K562 (cell line): ENCODE data around the gene SYCP1. TPM values are rescaled to one million over a fixed set of nuclear protein-coding genes. Genes with fewer than 3 reads are reported as not detected.

Experiments used
- ATAC-seq: fragments of 200-7000 bp; cut with Tn5 transposase; 3 replicates; pipeline ENCODE4 v1.9.1; 2020; ENCODE audit warnings: moderate library complexity
- BruUV-seq: library from RNA; stranded (reverse); fragments of 400-500 nt; replicated peaks from 2 replicates; lab custom pipeline; 2021; lab: Mats Ljungman, UMichigan
- CTCF ChIA-PET: fragments of 300-600 bp; formaldehyde crosslinking; extraction: SDS; loops from one replicate; lab custom pipeline; 2021; ENCODE audit warnings: low intra/inter-chr PET ratio; lab: Yijun Ruan, JAX
- POLR2A ChIA-PET: fragments of 300-600, 350-650 bp; sonication (Branson Sonifier 250); formaldehyde crosslinking; extraction: SDS; loops from one replicate; lab custom pipeline; 2021; ENCODE audit warnings: antibody characterized with exemption, inconsistent platforms; lab: Yijun Ruan, JAX
- DNase-seq, 4 experiments: peaks; one replicate each; pipeline versions ENCODE4 v3.0.0 to v3.0.0-alpha.2; 2011 to 2018; ENCODE audit warnings: low spot score in 3 of 4, mixed read lengths in 3 of 4; ENCODE audit errors: extremely low read depth in 1 of 4
- FAIRE-seq: peaks from 2 replicates; lab custom pipeline; 2011; peaks lifted over from hg19 to GRCh38; lab: Jason Lieb, UNC
- H2AFZ ChIP-seq: 2 replicates; pipeline ENCODE4 v1.6.0; 2011; ENCODE audit warnings: low read depth, low read length, control low read depth, inconsistent platforms
- H3K27ac ChIP-seq: fragments of 200-600 bp; 3 replicates; pipeline ENCODE4 v1.8.0; 2011; ENCODE audit warnings: low read depth, mild to moderate bottlenecking, control low read depth, inconsistent platforms, low read length, moderate library complexity, mixed read lengths; ENCODE audit errors: extremely low read depth
- H3K27me3 ChIP-seq, 2 experiments: fragments of 300-600 bp in 1 of 2; 2 replicates in 1 of 2; 3 replicates in 1 of 2; pipeline versions ENCODE4 v1.6.0 to v1.8.0; 2011; ENCODE audit warnings: inconsistent platforms in 2 of 2, low read length in 2 of 2, mild to moderate bottlenecking in 1 of 2, mixed read lengths in 1 of 2, moderate library complexity in 1 of 2; ENCODE audit not compliant: control insufficient read depth in 2 of 2, insufficient read depth in 2 of 2
- H3K36me3 ChIP-seq: fragments of 300-600 bp; 3 replicates; pipeline ENCODE4 v1.8.0; 2011; ENCODE audit warnings: mild to moderate bottlenecking, low read length, inconsistent platforms; ENCODE audit not compliant: control insufficient read depth, insufficient read depth
- H3K4me1 ChIP-seq, 2 experiments: fragments of 200-600 bp in 1 of 2; replicated peaks in 1 of 2; 2 replicates in 1 of 2; 3 replicates in 1 of 2; pipeline versions ENCODE4 v1.5.1 to v1.8.0; 2011; ENCODE audit warnings: inconsistent platforms in 2 of 2, low read length in 2 of 2, mild to moderate bottlenecking in 1 of 2, mixed read lengths in 1 of 2, moderate library complexity in 1 of 2; ENCODE audit not compliant: control insufficient read depth in 2 of 2, insufficient read depth in 2 of 2
- H3K4me2 ChIP-seq: 2 replicates; pipeline ENCODE4 v1.6.1; 2011; ENCODE audit warnings: low read length, control low read depth, inconsistent platforms, mixed read lengths; ENCODE audit not compliant: insufficient read depth
- H3K4me3 ChIP-seq: fragments of 200-600 bp; sonication (generic), shearing (Covaris generic); 2 replicates; pipeline ENCODE4 v1.5.1; 2016; ENCODE audit warnings: control low read depth, inconsistent platforms
- H3K79me2 ChIP-seq: fragments of 200-600 bp; 3 replicates; pipeline ENCODE4 v1.8.0; 2011; ENCODE audit warnings: low read length, inconsistent platforms; ENCODE audit not compliant: control insufficient read depth, insufficient read depth
- H3K9ac ChIP-seq, 2 experiments: 2 replicates each; pipeline versions ENCODE4 v1.6.0 to v1.6.1; 2011; ENCODE audit warnings: low read depth in 2 of 2, low read length in 2 of 2, control low read depth in 1 of 2, inconsistent platforms in 1 of 2, mild to moderate bottlenecking in 1 of 2, mixed read lengths in 1 of 2; ENCODE audit not compliant: insufficient read depth in 1 of 2
- H3K9me1 ChIP-seq: one replicate; pipeline ENCODE4 v1.6.0; 2011; ENCODE audit warnings: inconsistent platforms, mild to moderate bottlenecking, low read length, moderate library complexity; ENCODE audit not compliant: control insufficient read depth, insufficient read depth
- H3K9me3 ChIP-seq: replicated peaks from 2 replicates; pipeline ENCODE4 v1.5.1; 2011; ENCODE audit warnings: low read depth, low read length, inconsistent platforms; ENCODE audit not compliant: control insufficient read depth, insufficient read depth
- H4K20me1 ChIP-seq: replicated peaks from 2 replicates; pipeline ENCODE4 v1.6.1; 2011; ENCODE audit warnings: low read length, inconsistent platforms, mixed read lengths; ENCODE audit not compliant: control insufficient read depth, insufficient read depth
- ARID3B ChIP-seq: fragments of 250-450 bp; sonication (Bioruptor Pico); IDR thresholded peaks from 2 replicates; pipeline ENCODE4 v1.4.0; 2020; ENCODE audit warnings: borderline replicate concordance
- BRD4 ChIP-seq: fragments of 200-600 bp; sonication (generic); IDR thresholded peaks from 2 replicates; pipeline ENCODE4 v1.6.1; 2017; ENCODE audit warnings: inconsistent platforms
- E2F3 ChIP-seq: fragments of 250-450 bp; sonication (Bioruptor Pico); IDR thresholded peaks from 2 replicates; pipeline ENCODE4 v1.4.0; 2020; ENCODE audit warnings: mild to moderate bottlenecking
- ETS2 ChIP-seq: IDR thresholded peaks from 2 replicates; pipeline ENCODE4 v1.6.1; 2016; ENCODE audit warnings: borderline replicate concordance, missing genetic modification characterization, mild to moderate bottlenecking, moderate library complexity, missing compliant biosample characterization; ENCODE audit not compliant: poor library complexity, severe bottlenecking
- FIP1L1 ChIP-seq: fragments of 200-400 bp; formaldehyde crosslinking; IDR thresholded peaks from 2 replicates; pipeline ENCODE4 v1.6.1; 2018; ENCODE audit warnings: mild to moderate bottlenecking, low read depth, low read length; ENCODE audit not compliant: poor library complexity, severe bottlenecking
- GABPB2 ChIP-seq: fragments of 250-450 bp; sonication (Bioruptor Pico); conservative IDR thresholded peaks from 2 replicates; pipeline ENCODE4 v1.5.1; 2021; ENCODE audit warnings: mild to moderate bottlenecking
- GATAD2B ChIP-seq: fragments of 450-650 bp; IDR thresholded peaks from 2 replicates; pipeline ENCODE4 v1.6.1; 2017; ENCODE audit warnings: mild to moderate bottlenecking, borderline replicate concordance
- GTF2E2 ChIP-seq: fragments of 200-800 bp; sonication (Bioruptor generic); IDR thresholded peaks from 2 replicates; pipeline ENCODE4 v1.6.1; 2016; ENCODE audit warnings: missing genetic modification characterization, missing compliant biosample characterization
- MITF ChIP-seq: IDR thresholded peaks from 2 replicates; pipeline ENCODE4 v1.6.1; 2014; ENCODE audit warnings: antibody characterized with exemption
- NFIC ChIP-seq: fragments of 450-650 bp; IDR thresholded peaks from 2 replicates; pipeline ENCODE4 v1.6.1; 2017; ENCODE audit warnings: mild to moderate bottlenecking, inconsistent platforms
- NONO ChIP-seq, 2 experiments: fragments of 200-400 bp in 1 of 2; fragments of 450-650 bp in 1 of 2; formaldehyde crosslinking in 1 of 2; IDR thresholded peaks; 2 replicates each; pipeline ENCODE4 v1.6.1; 2017; ENCODE audit warnings: low read depth in 2 of 2, mild to moderate bottlenecking in 2 of 2, moderate library complexity in 2 of 2, low read length in 1 of 2
- RBFOX2 ChIP-seq: fragments of 200-400 bp; formaldehyde crosslinking; IDR thresholded peaks from 2 replicates; pipeline ENCODE4 v1.6.1; 2017; ENCODE audit warnings: low read depth, mild to moderate bottlenecking, low read length, moderate library complexity
- SMARCC2 ChIP-seq: fragments of 450-650 bp; IDR thresholded peaks from 2 replicates; pipeline ENCODE4 v1.6.1; 2017; ENCODE audit warnings: antibody characterized with exemption, moderate library complexity, mild to moderate bottlenecking, low read depth
- TAL1 ChIP-seq: fragments of 450-650 bp; IDR thresholded peaks from 2 replicates; pipeline ENCODE4 v1.6.1; 2016; ENCODE audit warnings: mild to moderate bottlenecking
- THAP12 ChIP-seq: fragments of 250-450 bp; sonication (Bioruptor Pico); IDR thresholded peaks from 2 replicates; pipeline ENCODE4 v1.9.0; 2021; ENCODE audit warnings: mild to moderate bottlenecking, inconsistent platforms
- THRAP3 ChIP-seq: fragments of 450-650 bp; IDR thresholded peaks from 2 replicates; pipeline ENCODE4 v1.6.1; 2016; ENCODE audit warnings: mild to moderate bottlenecking, inconsistent platforms, borderline replicate concordance
- USF2 ChIP-seq: sonication (generic); formaldehyde crosslinking; IDR thresholded peaks from 2 replicates; pipeline ENCODE4 v1.5.0; 2020; ENCODE audit warnings: missing genetic modification reagents
- ZNF274 ChIP-seq: IDR thresholded peaks from 2 replicates; pipeline ENCODE4 v1.6.1; 2011; ENCODE audit warnings: low read depth, mild to moderate bottlenecking, low read length, moderate library complexity, borderline replicate concordance
- ZNF707 ChIP-seq: fragments of 250-450 bp; sonication (Bioruptor Pico); conservative IDR thresholded peaks from 2 replicates; pipeline ENCODE4 v1.8.0; 2022; ENCODE audit warnings: inconsistent platforms, mild to moderate bottlenecking, moderate library complexity
- WGBS: fragments of 100-300 bp; shearing (Covaris generic); methylation state at CpG from one replicate; pipeline ENCODE4 v1.1.6; 2016; ENCODE audit warnings: low coverage, mixed read lengths; ENCODE audit not compliant: insufficient coverage; ENCODE audit errors: missing lambda C conversion rate; 5-methylcytosine and 5-hydroxymethylcytosine counted together
- in situ Hi-C: fragments of 300-500 bp; cut with MboI; formaldehyde crosslinking; loops from 4 replicates; pipeline ENCODE4 v1.15.0; 2018; ENCODE audit warnings: inconsistent platforms, mixed read lengths
- intact Hi-C: fragments of 100-400 bp; cut with micrococcal nuclease; formaldehyde crosslinking; loops from 2 replicates; pipeline ENCODE4 v1.14.2; 2022
- polyA plus RNA-seq, 8 experiments: library from polyadenylated mRNA; depleted of rRNA in 4 of 8; stranded (reverse) in 5 of 8; unstranded in 3 of 8; fragments of >200 nt; fragmentation: Nextera tagmentation in 2 of 8; fragmentation: Illumina TruSeq in 1 of 8; extraction: Ambion mirVana in 2 of 8; extraction: Trizol in 1 of 8; gene quantifications; 2 replicates each; pipeline versions ENCODE4 v1.2.1 to v1.2.3, GENCODE V29; 2011 to 2014; ENCODE audit warnings: inconsistent platforms in 1 of 8, missing spikeins in 1 of 8
- total RNA-seq, 7 experiments: library from RNA; depleted of rRNA in 6 of 7; stranded (reverse); fragments of >200 nt in 6 of 7; fragmentation: Illumina TruSeq in 2 of 7; extraction: Trizol in 2 of 7; gene quantifications; 2 replicates each; pipeline versions ENCODE4 v1.2.1 to v1.2.3, GENCODE V29; 2011 to 2021; ENCODE audit warnings: low replicate concordance in 1 of 7

Gene SYCP1
- total and polyA plus RNA-seq, 9 of the 15 experiments (the other 6 are each of a cell fraction or from before 2014, with no cell fraction given): not detected

- H3K79me2 ChIP-seq: no peaks in the 10 kb centered on the region
- H3K27me3 ChIP-seq: no peaks in the 10 kb centered on the region
- in situ Hi-C loops (no loop called here), intact Hi-C loops (no loop called here)
- no peaks in the 10 kb centered on the region for H4K20me1 ChIP-seq
- ChIA-PET POLR2A (no interaction called here), CTCF (no interaction called here)
- WGBS: 0% methylated on average over 1 of the region's 1 CpG
- no peak for TF ChIP-seq BRD4
- no peak for TF ChIP-seq FIP1L1
- no peak for TF ChIP-seq USF2
- no peak for TF ChIP-seq ZNF274
- no peak for TF ChIP-seq SMARCC2
- no peak for TF ChIP-seq GATAD2B
- TF ChIP-seq GTF2E2 (tag): no peak
- no peak for TF ChIP-seq ETS2 (tag)
- TF ChIP-seq ZNF707: no peak
- no peak for TF ChIP-seq RBFOX2
- TF ChIP-seq ARID3B (CRISPR knock-in tag): no peak
- no peak for TF ChIP-seq NONO (IDR thresholded peaks at IDR 0.05; ENCODE audit: low read depth in 2 of 2, low read length in 1 of 2)
- no peak for TF ChIP-seq GABPB2 (CRISPR knock-in tag)
- TF ChIP-seq NFIC: no peak
- no peak for TF ChIP-seq E2F3 (CRISPR knock-in tag)
- TF ChIP-seq THRAP3: no peak
- TF ChIP-seq THAP12: no peak
- TF ChIP-seq TAL1: no peak
- TF ChIP-seq MITF: no peak
- DNase-seq: no peak
- H3K27ac ChIP-seq: no peak overlapping the region
- ATAC-seq: no peak
- H3K9me3 ChIP-seq: no peaks in the 10 kb centered on the region
- H3K9ac ChIP-seq: no peak overlapping the region
- no peaks in the 10 kb centered on the region for H3K9me1 ChIP-seq
- BruUV-seq: no TSS peak
- H3K36me3 ChIP-seq: no peaks in the 10 kb centered on the region
- no peak overlapping the region for H3K4me3 ChIP-seq
- FAIRE-seq: no peak
- no peaks in the 10 kb centered on the region for H3K4me1 ChIP-seq
- no peak overlapping the region for H2AFZ ChIP-seq
- no peak overlapping the region for H3K4me2 ChIP-seq
Observed at GRCh38 chr1:115012006-115012405, 157.3 kb downstream of the SYCP1 start.
